DLD1 (cell line): Measurements from ENCODE around the gene MICAL1.

Experiments
- in situ Hi-C: cut with HindIII; loops from 2 replicates; pipeline ENCODE4 v1.10.0; 2017; ENCODE audit warnings: low sequenced_read_pairs

MICAL1 gene

GRCh38 chr6:109454496-109455436 is 806 bp downstream of the MICAL1 start:
- in situ Hi-C loops: no loop called here

GRCh38 chr6:109453594-109454495 is 1.7 kb downstream of the MICAL1 start:
- in situ Hi-C loops: no loop called here

GRCh38 chr6:109453156-109453555 is 2.4 kb downstream of the MICAL1 start:
- in situ Hi-C loops: no loop called here

GRCh38 chr6:109452181-109452580 is 3.4 kb downstream of the MICAL1 start:
- in situ Hi-C loops: no loop called here

- in situ Hi-C loops: no loop called here
Measured at GRCh38 chr6:109451376-109451775, 4.2 kb downstream of the MICAL1 start.

- in situ Hi-C loops: no loop called here
Measured at GRCh38 chr6:109450801-109451200, 4.8 kb downstream of the MICAL1 start.

GRCh38 chr6:109449795-109450673 is 5.5 kb downstream of the MICAL1 start:
- in situ Hi-C loops: no loop called here

- in situ Hi-C loops: no loop called here
Measured at GRCh38 chr6:109449064-109449794, 6.3 kb downstream of the MICAL1 start.

GRCh38 chr6:109448615-109449014 is 7.0 kb downstream of the MICAL1 start:
- in situ Hi-C loops: no loop called here

- in situ Hi-C loops: no loop called here
Measured at GRCh38 chr6:109447878-109448555, 7.6 kb downstream of the MICAL1 start.

- in situ Hi-C loops: no loop called here
Measured at GRCh38 chr6:109447087-109447486, 8.5 kb downstream of the MICAL1 start.

- in situ Hi-C loops: no loop called here
Measured at GRCh38 chr6:109446541-109446940, 9.0 kb downstream of the MICAL1 start.

GRCh38 chr6:109446072-109446471 is 9.5 kb downstream of the MICAL1 start:
- in situ Hi-C loops: no loop called here

GRCh38 chr6:109445382-109445781 is 10.2 kb downstream of the MICAL1 start:
- in situ Hi-C loops: no loop called here

- in situ Hi-C loops: loop anchor here (5.0 kb wide), 1 partner anchor 41 kb away; no protein-coding TSS in a partner anchor
Measured at GRCh38 chr6:109443425-109443950, 12.1 kb downstream of the MICAL1 start.

- in situ Hi-C loops: loop anchor here (5.0 kb wide), 1 partner anchor 40 kb away; no protein-coding TSS in a partner anchor
Measured at GRCh38 chr6:109442393-109442924, 13.1 kb downstream of the MICAL1 start.

- in situ Hi-C loops: loop anchor here (5.0 kb wide), 1 partner anchor 39 kb away; no protein-coding TSS in a partner anchor
Measured at GRCh38 chr6:109441069-109441816, 14.3 kb downstream of the MICAL1 start.
